OCI-LY7 (cell line): ENCODE results near the gene TXNDC11.

Source experiments
- CTCF ChIP-seq: fragments of 200-600 bp; sonication (generic); conservative IDR thresholded peaks from 2 replicates; pipeline ENCODE4 v1.5.1; 2014; ENCODE audit warnings: mild to moderate bottlenecking, antibody characterized with exemption, low read length, moderate library complexity, mixed read lengths
- EZH2phosphoT487 ChIP-seq: fragments of 200-600 bp; sonication (generic); IDR thresholded peaks from 2 replicates; pipeline ENCODE4 v1.6.1; 2018; ENCODE audit warnings: low read depth, borderline replicate concordance, mild to moderate bottlenecking, mixed run types, antibody characterized with exemption, low read length, moderate library complexity, mixed read lengths

GRCh38 chr16:11791144-11791828 is 48.6 kb upstream of the TXNDC11 start:
- TF ChIP-seq CTCF (no peak), EZH2phosphoT487 (no peak)
